GM12864 (cell line): ENCODE results near the gene CADPS2.

Experiments
- DNase-seq: peaks from one replicate; pipeline ENCODE4 v3.0.0-alpha.2; 2011; ENCODE audit warnings: low read depth
- H3K4me3 ChIP-seq: 2 replicates; pipeline ENCODE4 v1.5.1; 2011; ENCODE audit warnings: mild to moderate bottlenecking, low read depth, low read length, control low read depth
- CTCF ChIP-seq: IDR thresholded peaks from 2 replicates; pipeline ENCODE4 v1.5.1; 2011; ENCODE audit warnings: low read depth, mild to moderate bottlenecking, moderate library complexity, low read length, control low read depth, inconsistent platforms; ENCODE audit errors: missing control alignments

CADPS2 gene

GRCh38 chr7:122588621-122589020, 297.6 kb downstream of the CADPS2 start:
- no peak overlapping the region for H3K4me3 ChIP-seq
- no peak for TF ChIP-seq CTCF
- DNase-seq: no peak

- no peak for DNase-seq
- H3K4me3 ChIP-seq: no peak overlapping the region
- no peak for TF ChIP-seq CTCF
Measured at GRCh38 chr7:122584676-122585251, 301.5 kb downstream of the CADPS2 start.

- no peak for DNase-seq
- H3K4me3 ChIP-seq: no peak overlapping the region
- no peak for TF ChIP-seq CTCF
Measured at GRCh38 chr7:122578350-122578749, 307.9 kb downstream of the CADPS2 start.

GRCh38 chr7:122577449-122578003, 308.7 kb downstream of the CADPS2 start:
- DNase-seq: peak; percentile 5
- H3K4me3 ChIP-seq: no peak overlapping the region
- no peak for TF ChIP-seq CTCF

GRCh38 chr7:122572706-122573105, 313.6 kb downstream of the CADPS2 start:
- no peak for TF ChIP-seq CTCF
- no peak for DNase-seq
- no peak overlapping the region for H3K4me3 ChIP-seq

GRCh38 chr7:122561326-122561725, 324.9 kb downstream of the CADPS2 start:
- H3K4me3 ChIP-seq: no peak overlapping the region
- no peak for DNase-seq
- TF ChIP-seq CTCF: no peak

GRCh38 chr7:122556873-122557542, 329.3 kb downstream of the CADPS2 start:
- DNase-seq: no peak
- no peak for TF ChIP-seq CTCF
- H3K4me3 ChIP-seq: no peak overlapping the region
